GM20000 (cell line): ENCODE measurements around the gene TSPYL4.

ENCODE experiments used
- DNase-seq: peaks from one replicate; pipeline ENCODE4 v3.0.0; 2012; ENCODE audit warnings: low spot score
- TF ChIP-seq, protein P1 (sequence below): IDR thresholded peaks from 2 replicates; pipeline ENCODE4 v1.5.1; 2012; ENCODE audit warnings: mild to moderate bottlenecking, control low read depth; ENCODE audit errors: extremely low read depth, missing control alignments

Gene TSPYL4

DNA sequence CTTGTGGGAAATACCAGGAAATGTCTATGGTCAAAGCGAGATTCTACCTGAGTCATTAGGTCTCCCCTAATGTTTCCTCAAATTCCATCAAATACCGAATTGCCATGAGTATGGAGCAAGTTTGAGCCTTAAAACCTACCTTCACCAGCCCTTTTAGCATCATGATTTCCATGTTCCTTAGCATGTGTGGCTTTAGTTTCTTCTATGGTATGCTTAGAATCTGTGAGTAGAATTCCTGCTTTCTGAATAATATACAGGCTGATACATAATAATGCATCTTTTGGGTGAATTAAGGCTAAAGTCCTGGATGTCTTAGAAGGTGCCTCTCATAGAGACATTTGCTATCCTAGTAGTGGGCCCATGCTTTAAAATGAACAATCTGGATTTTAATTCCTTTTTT, 32.0 kb downstream of the TSPYL4 start:
- TF ChIP-seq, protein P1, sequence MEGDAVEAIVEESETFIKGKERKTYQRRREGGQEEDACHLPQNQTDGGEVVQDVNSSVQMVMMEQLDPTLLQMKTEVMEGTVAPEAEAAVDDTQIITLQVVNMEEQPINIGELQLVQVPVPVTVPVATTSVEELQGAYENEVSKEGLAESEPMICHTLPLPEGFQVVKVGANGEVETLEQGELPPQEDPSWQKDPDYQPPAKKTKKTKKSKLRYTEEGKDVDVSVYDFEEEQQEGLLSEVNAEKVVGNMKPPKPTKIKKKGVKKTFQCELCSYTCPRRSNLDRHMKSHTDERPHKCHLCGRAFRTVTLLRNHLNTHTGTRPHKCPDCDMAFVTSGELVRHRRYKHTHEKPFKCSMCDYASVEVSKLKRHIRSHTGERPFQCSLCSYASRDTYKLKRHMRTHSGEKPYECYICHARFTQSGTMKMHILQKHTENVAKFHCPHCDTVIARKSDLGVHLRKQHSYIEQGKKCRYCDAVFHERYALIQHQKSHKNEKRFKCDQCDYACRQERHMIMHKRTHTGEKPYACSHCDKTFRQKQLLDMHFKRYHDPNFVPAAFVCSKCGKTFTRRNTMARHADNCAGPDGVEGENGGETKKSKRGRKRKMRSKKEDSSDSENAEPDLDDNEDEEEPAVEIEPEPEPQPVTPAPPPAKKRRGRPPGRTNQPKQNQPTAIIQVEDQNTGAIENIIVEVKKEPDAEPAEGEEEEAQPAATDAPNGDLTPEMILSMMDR = no peak
- DNase-seq = no peak

DNA sequence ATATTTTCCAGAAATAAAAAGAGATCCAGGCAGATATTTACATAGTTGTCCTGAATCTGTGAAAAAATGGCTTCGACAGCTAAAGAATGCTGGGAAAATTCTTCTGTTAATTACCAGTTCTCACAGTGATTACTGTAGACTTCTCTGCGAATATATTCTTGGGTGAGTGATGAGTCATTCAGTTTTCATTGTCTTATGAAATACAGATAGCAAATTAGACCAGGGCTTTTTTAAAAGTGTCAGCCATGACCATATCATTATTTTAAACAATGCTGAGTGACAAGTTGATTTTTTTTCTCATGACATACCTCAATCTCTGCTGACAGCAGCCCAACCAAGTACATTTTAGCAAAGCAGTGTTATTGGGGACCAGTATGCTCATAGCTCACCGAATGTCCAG, 32.8 kb downstream of the TSPYL4 start:
- no peak for DNase-seq
- TF ChIP-seq, protein P1 = no peak

DNA sequence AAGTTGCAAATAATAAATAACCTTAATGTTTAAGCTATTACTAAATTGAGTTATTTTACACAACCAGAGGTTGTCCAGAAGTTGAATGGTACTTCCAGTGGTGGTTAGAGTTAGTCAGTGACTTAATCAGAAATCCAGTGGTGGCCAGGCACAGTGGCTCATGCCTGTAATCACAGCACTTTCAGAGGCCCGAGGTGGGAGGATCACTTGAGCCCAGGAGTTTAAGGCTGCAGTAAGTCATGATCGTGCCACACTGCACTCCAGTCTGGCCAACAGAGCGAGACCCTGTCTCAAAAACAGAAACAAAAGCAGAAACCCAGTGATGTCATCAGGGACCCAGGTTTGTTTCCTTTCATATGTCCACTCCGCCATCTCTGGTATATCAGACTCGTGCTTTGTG, 35.0 kb downstream of the TSPYL4 start:
- no peak for DNase-seq

DNA sequence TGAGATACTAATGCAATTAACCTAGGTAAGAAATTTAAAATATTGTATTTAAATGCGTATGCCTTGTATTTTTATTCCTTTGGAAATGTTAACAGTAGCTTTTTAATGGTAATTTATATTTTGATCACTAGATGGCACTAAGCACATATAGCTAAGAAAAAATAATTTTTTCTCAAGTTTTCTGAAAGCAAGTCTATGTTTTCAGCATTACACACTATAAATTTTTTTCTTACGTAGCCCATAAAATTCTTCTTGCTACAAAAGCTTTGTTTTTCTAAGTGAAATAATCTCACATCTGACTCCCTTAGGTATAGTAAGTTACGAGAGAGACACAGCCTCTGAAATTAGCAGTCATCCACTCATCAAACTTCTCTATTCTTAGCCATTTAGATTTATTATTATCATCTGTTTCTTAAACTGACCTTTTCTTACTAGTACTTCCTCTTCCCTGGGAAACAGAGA, 35.7 kb downstream of the TSPYL4 start:
- TF ChIP-seq, protein P1 = no peak
- no peak for DNase-seq

More for the DNA sequence above, 35.0 kb downstream of the TSPYL4 start:
- TF ChIP-seq, protein P1 = no peak

DNA sequence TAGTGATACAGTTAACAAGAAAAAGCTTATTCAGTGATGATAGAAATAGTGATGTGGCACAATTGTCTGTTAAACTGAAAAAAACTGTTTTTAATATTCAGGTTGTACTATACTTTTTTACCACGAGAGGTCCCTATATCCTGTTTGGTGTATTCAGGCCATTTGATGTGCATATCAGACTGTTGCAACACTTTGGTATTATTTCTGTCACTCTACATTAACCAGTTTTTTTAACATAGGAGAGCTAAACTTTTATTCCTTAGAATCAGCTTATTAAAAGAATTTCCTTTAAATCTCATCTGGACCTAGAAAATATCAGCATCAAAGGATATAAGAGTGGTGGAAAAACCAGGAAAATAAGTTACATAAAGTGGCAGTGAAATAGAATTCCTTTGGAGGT, 36.8 kb downstream of the TSPYL4 start:
- DNase-seq = peak; percentile 19
- TF ChIP-seq, protein P1 = no peak

DNA sequence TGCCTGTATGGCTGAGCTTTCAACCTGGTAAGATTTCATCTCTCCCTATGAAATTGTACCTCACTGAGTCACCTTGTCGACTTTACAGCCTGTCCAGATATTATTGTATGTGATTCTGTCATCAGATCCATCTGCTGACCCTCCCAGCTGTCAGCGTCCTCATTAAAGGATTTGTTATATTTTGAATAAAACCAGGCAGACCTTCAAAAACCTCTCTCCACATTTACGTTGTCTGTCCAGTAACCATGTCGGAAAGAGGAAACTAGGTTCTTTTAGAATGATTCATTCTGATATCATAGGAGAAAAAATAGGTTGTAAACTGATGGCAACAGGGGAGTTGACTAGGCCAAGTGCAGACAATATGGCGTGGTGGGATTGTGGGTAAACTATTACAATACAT, 38.5 kb downstream of the TSPYL4 start:
- no peak for DNase-seq
- TF ChIP-seq, protein P1 = no peak

DNA sequence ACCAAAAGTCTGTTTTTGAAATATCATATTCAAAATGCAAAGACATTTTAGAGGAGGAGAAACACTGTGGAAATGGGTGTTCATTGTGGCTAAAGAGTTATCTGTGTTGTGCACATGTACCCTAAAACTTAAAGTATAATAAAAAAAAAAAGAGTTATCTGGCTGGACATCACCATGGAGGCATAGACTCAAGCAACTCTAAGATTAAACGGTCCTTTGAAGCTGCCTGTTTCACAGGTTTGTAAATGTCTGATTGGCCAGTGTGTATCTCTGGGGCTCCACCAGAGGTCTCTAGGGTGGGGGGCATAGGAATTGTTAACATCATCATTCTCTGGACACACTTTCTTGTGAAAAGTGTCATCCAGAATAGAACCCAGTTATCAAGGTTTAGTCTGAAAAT, 39.2 kb downstream of the TSPYL4 start:
- no peak for DNase-seq
- TF ChIP-seq, protein P1 = no peak
